Liver (tissue), 9 donors: ENCODE results near the gene CD55. TPM values are rescaled to one million over a fixed set of nuclear protein-coding genes. Genes with fewer than 3 reads are reported as not detected.

ENCODE experiments used
- DNase-seq: peaks from one replicate; pipeline ENCODE4 v3.0.0-alpha.2; 2017; ENCODE audit warnings: low spot score
- H3K27ac ChIP-seq, 2 donors: one replicate each; pipeline ENCODE4 v1.7.0; 2013; ENCODE audit warnings: inconsistent platforms in 2 of 2, low read length in 2 of 2, control low read depth in 1 of 2, low read depth in 1 of 2, mild to moderate bottlenecking in 1 of 2
- H3K27me3 ChIP-seq, 4 donors: one replicate each; pipeline versions ENCODE4 v1.6.1 to v1.7.0; 2013; ENCODE audit warnings: low read length in 3 of 4, inconsistent platforms in 1 of 4, mild to moderate bottlenecking in 1 of 4, moderate library complexity in 1 of 4; ENCODE audit not compliant: control insufficient read depth in 4 of 4, insufficient read depth in 4 of 4
- H3K36me3 ChIP-seq, 4 donors: one replicate each; pipeline versions ENCODE4 v1.6.1 to v1.7.0; 2013; ENCODE audit warnings: low read length in 3 of 4, mild to moderate bottlenecking in 3 of 4, low read depth in 1 of 4, moderate library complexity in 1 of 4; ENCODE audit not compliant: control insufficient read depth in 4 of 4, insufficient read depth in 3 of 4
- H3K4me1 ChIP-seq, 4 donors: one replicate each; pipeline versions ENCODE4 v1.6.1 to v1.7.0; 2013; ENCODE audit warnings: low read length in 3 of 4, mild to moderate bottlenecking in 3 of 4, moderate library complexity in 1 of 4; ENCODE audit not compliant: control insufficient read depth in 4 of 4, insufficient read depth in 4 of 4
- H3K4me3 ChIP-seq, 3 donors: one replicate each; pipeline versions ENCODE4 v1.6.1 to v1.7.0; 2013; ENCODE audit warnings: low read length in 3 of 3, control low read depth in 1 of 3, low read depth in 1 of 3, mild to moderate bottlenecking in 1 of 3
- H3K9ac ChIP-seq, 2 donors: one replicate each; pipeline ENCODE4 v1.7.0; 2013; ENCODE audit warnings: low read length in 2 of 2, mild to moderate bottlenecking in 2 of 2, moderate library complexity in 2 of 2, control low read depth in 1 of 2, low read depth in 1 of 2
- H3K9me3 ChIP-seq, 4 donors: one replicate each; pipeline versions ENCODE4 v1.6.1 to v1.7.0; 2013; ENCODE audit warnings: low read length in 3 of 4; ENCODE audit not compliant: control insufficient read depth in 4 of 4
- EGR1 ChIP-seq, 2 donors: IDR thresholded peaks; 2 replicates each; pipeline ENCODE4 v1.6.1; 2016 to 2018; ENCODE audit warnings: antibody characterized with exemption in 2 of 2, low read depth in 2 of 2
- FOXA1 ChIP-seq: IDR thresholded peaks from 2 replicates; pipeline ENCODE4 v1.6.1; 2016; ENCODE audit warnings: antibody characterized with exemption
- FOXA2 ChIP-seq: IDR thresholded peaks from 2 replicates; pipeline ENCODE4 v1.6.1; 2016; ENCODE audit warnings: antibody characterized with exemption
- HNF4A ChIP-seq, 2 donors: conservative IDR thresholded peaks; 2 replicates each; pipeline ENCODE4 v1.6.1; 2016; ENCODE audit warnings: antibody characterized with exemption in 2 of 2, mild to moderate bottlenecking in 2 of 2
- HNF4G ChIP-seq: IDR thresholded peaks from 2 replicates; pipeline ENCODE4 v1.6.1; 2016; ENCODE audit warnings: antibody characterized with exemption
- JUND ChIP-seq, 2 donors: IDR thresholded peaks; 2 replicates each; pipeline ENCODE4 v1.6.1; 2016; ENCODE audit warnings: antibody characterized with exemption in 2 of 2
- NR2F2 ChIP-seq: IDR thresholded peaks from 2 replicates; pipeline ENCODE4 v1.6.1; 2016; ENCODE audit warnings: antibody characterized with exemption
- RAD21 ChIP-seq, 2 donors: IDR thresholded peaks; 2 replicates each; pipeline ENCODE4 v1.6.1; 2016; ENCODE audit warnings: antibody characterized with exemption in 2 of 2, mild to moderate bottlenecking in 2 of 2
- RXRA ChIP-seq, 2 donors: IDR thresholded peaks; 2 replicates each; pipeline ENCODE4 v1.6.1; 2017 to 2018; ENCODE audit warnings: antibody characterized with exemption in 2 of 2, mild to moderate bottlenecking in 1 of 2
- SP1 ChIP-seq: IDR thresholded peaks from 2 replicates; pipeline ENCODE4 v1.6.1; 2018; ENCODE audit warnings: antibody characterized with exemption, mild to moderate bottlenecking
- TAF1 ChIP-seq: conservative IDR thresholded peaks from 2 replicates; pipeline ENCODE4 v1.6.1; 2016; ENCODE audit warnings: antibody characterized with exemption, mild to moderate bottlenecking
- YY1 ChIP-seq: IDR thresholded peaks from 2 replicates; pipeline ENCODE4 v1.6.1; 2016; ENCODE audit warnings: antibody characterized with exemption, mild to moderate bottlenecking
- WGBS: extraction: QIAGEN DNeasy Blood & Tissue Kit; methylation state at CpG from one replicate; pipeline ENCODE4 v1.1.7; 2013; 5-methylcytosine and 5-hydroxymethylcytosine counted together
- polyA plus RNA-seq, 2 donors: library from polyadenylated mRNA; stranded (reverse) in 1 of 2; unstranded in 1 of 2; fragments of 200-250 nt in 1 of 2; fragments of >200 nt in 1 of 2; fragmentation: Nextera tagmentation in 1 of 2; extraction: Ambion mirVana in 1 of 2; gene quantifications; one replicate each; pipeline versions ENCODE4 v1.2.1 to v1.2.3, GENCODE V29; 2013 to 2015
- total RNA-seq, 2 donors: library from RNA; depleted of rRNA; stranded (reverse); fragments of >200 nt; gene quantifications; one replicate each; pipeline ENCODE4 v1.2.3, GENCODE V29; 2014
- TF ChIP-seq, protein P1 (sequence below): IDR thresholded peaks from 2 replicates; pipeline ENCODE4 v1.6.1; 2016; ENCODE audit warnings: antibody characterized with exemption
- TF ChIP-seq, protein P2 (sequence below): IDR thresholded peaks from 2 replicates; pipeline ENCODE4 v1.6.1; 2016; ENCODE audit warnings: antibody characterized with exemption
- TF ChIP-seq, protein P3 (sequence below): IDR thresholded peaks from 2 replicates; pipeline ENCODE4 v1.6.1; 2016; ENCODE audit warnings: antibody characterized with exemption
- TF ChIP-seq, protein P4 (sequence below): IDR thresholded peaks from 2 replicates; pipeline ENCODE4 v1.6.1; 2016; ENCODE audit warnings: antibody characterized with exemption, mild to moderate bottlenecking
- donor health status: healthy.
- donor health status: healthy.
- donor health status: healthy.
- donor health status: healthy.
- donor health status: healthy.

The CD55 gene
- total and polyA plus RNA-seq, 4 donors: 11.0 to 27.6 (median 12.6) TPM

DNA sequence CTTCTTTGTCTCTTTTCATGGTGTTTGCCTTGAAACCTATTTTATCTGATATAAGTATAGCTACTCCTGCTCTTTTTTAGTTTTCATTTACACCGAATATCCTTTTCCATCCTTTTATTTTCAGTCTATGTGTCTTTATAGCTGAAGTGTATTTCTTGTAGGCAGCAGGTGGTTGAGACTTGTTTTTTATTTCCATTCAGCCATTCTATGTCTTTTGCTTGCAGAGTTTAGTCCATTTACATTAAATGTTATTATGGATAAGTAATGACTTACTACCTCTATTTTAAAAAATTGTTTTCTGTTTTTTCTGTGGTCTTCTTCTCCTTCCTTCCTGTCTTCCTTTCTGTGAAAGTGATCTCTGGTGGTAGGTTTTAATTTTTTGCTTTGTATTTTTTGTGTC lies 45.0 kb upstream of the CD55 start:
- 90% methylated on average over 1 of the region's 1 CpG for WGBS

DNA sequence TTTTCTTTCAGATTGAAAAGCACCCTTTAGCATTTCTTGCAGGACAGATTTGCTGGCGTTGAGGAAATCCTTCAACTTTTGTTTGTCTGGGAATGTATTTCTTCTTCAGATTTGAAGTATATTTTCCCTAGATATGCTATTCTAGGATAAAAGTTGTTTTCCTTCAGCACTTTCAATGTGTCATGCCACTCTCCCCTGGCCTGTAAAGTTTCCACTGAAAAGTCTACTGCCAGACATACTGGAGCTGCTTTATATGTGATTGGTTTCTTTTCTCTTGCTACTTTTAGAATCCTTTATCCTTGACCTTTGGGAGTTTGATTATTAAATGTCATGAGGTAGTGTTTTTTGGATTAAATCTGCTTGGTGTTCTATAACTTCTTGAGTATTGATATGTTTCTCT lies 44.2 kb upstream of the CD55 start:
- no peaks in the 10 kb centered on the region for H3K9me3 ChIP-seq
- TF ChIP-seq HNF4A (conservative IDR thresholded peaks at IDR 0.05): no peak
- TF ChIP-seq YY1: no peak
- TF ChIP-seq, protein P1, sequence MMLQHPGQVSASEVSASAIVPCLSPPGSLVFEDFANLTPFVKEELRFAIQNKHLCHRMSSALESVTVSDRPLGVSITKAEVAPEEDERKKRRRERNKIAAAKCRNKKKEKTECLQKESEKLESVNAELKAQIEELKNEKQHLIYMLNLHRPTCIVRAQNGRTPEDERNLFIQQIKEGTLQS: no peak
- no peaks in the 10 kb centered on the region for H3K27me3 ChIP-seq
- no peaks in the 10 kb centered on the region for H3K36me3 ChIP-seq
- H3K9ac ChIP-seq: no peak overlapping the region
- WGBS: 71% methylated on average over 1 of the region's 1 CpG
- no peaks in the 10 kb centered on the region for H3K4me1 ChIP-seq
- no peak overlapping the region for H3K27ac ChIP-seq
- no peak for DNase-seq
- no peak overlapping the region for H3K4me3 ChIP-seq

More for the DNA sequence above, 45.0 kb upstream of the CD55 start:
- Histone ChIP-seq H3K4me1 (no peaks in the 10 kb centered on the region), H3K36me3 (no peaks in the 10 kb centered on the region), H3K9ac (no peak overlapping the region), H3K27me3 (no peaks in the 10 kb centered on the region), H3K4me3 (no peak overlapping the region), H3K27ac (no peak overlapping the region), H3K9me3 (no peaks in the 10 kb centered on the region)
- TF ChIP-seq EGR1 (IDR thresholded peaks at IDR 0.05; ENCODE audit: low read depth in 2 of 2): no peak
- TF ChIP-seq, protein P2, sequence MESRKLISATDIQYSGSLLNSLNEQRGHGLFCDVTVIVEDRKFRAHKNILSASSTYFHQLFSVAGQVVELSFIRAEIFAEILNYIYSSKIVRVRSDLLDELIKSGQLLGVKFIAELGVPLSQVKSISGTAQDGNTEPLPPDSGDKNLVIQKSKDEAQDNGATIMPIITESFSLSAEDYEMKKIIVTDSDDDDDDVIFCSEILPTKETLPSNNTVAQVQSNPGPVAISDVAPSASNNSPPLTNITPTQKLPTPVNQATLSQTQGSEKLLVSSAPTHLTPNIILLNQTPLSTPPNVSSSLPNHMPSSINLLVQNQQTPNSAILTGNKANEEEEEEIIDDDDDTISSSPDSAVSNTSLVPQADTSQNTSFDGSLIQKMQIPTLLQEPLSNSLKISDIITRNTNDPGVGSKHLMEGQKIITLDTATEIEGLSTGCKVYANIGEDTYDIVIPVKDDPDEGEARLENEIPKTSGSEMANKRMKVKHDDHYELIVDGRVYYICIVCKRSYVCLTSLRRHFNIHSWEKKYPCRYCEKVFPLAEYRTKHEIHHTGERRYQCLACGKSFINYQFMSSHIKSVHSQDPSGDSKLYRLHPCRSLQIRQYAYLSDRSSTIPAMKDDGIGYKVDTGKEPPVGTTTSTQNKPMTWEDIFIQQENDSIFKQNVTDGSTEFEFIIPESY: no peak
- no peak for TF ChIP-seq RAD21 (IDR thresholded peaks at IDR 0.05)
- no peak for TF ChIP-seq HNF4G
- TF ChIP-seq TAF1: no peak
- no peak for TF ChIP-seq NR2F2
- no peak for TF ChIP-seq HNF4A (conservative IDR thresholded peaks at IDR 0.05)
- TF ChIP-seq, protein P3, sequence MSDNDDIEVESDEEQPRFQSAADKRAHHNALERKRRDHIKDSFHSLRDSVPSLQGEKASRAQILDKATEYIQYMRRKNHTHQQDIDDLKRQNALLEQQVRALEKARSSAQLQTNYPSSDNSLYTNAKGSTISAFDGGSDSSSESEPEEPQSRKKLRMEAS: no peak
- no peak for TF ChIP-seq YY1
- TF ChIP-seq, protein P1: no peak
- TF ChIP-seq FOXA2: no peak
- TF ChIP-seq, protein P4, sequence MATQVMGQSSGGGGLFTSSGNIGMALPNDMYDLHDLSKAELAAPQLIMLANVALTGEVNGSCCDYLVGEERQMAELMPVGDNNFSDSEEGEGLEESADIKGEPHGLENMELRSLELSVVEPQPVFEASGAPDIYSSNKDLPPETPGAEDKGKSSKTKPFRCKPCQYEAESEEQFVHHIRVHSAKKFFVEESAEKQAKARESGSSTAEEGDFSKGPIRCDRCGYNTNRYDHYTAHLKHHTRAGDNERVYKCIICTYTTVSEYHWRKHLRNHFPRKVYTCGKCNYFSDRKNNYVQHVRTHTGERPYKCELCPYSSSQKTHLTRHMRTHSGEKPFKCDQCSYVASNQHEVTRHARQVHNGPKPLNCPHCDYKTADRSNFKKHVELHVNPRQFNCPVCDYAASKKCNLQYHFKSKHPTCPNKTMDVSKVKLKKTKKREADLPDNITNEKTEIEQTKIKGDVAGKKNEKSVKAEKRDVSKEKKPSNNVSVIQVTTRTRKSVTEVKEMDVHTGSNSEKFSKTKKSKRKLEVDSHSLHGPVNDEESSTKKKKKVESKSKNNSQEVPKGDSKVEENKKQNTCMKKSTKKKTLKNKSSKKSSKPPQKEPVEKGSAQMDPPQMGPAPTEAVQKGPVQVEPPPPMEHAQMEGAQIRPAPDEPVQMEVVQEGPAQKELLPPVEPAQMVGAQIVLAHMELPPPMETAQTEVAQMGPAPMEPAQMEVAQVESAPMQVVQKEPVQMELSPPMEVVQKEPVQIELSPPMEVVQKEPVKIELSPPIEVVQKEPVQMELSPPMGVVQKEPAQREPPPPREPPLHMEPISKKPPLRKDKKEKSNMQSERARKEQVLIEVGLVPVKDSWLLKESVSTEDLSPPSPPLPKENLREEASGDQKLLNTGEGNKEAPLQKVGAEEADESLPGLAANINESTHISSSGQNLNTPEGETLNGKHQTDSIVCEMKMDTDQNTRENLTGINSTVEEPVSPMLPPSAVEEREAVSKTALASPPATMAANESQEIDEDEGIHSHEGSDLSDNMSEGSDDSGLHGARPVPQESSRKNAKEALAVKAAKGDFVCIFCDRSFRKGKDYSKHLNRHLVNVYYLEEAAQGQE: no peak
- no peak for TF ChIP-seq JUND (IDR thresholded peaks at IDR 0.05)
- no peak for TF ChIP-seq FOXA1
- TF ChIP-seq RXRA (IDR thresholded peaks at IDR 0.05): no peak
- TF ChIP-seq SP1: no peak
- DNase-seq: no peak
